Measurements from ENCODE around the gene TBC1D22A.

The TBC1D22A gene

GRCh38 chr22:46992121-46992731 lies 229.8 kb downstream of the TBC1D22A start:
- DNase-seq = no peak
- H3K27ac ChIP-seq = no peak overlapping the region
- H3K4me1 ChIP-seq = peaks cover 0 to 4% (median 0%) of the 10 kb centered on the region in 4 donors
- peaks cover 4 to 28% (median 8%) of the 10 kb centered on the region in 3 donors for H3K36me3 ChIP-seq
- H3K9me3 ChIP-seq = no peaks in the 10 kb centered on the region
- TF ChIP-seq CTCF (IDR thresholded peaks at IDR 0.05) = no peak
- no peaks in the 10 kb centered on the region for H3K27me3 ChIP-seq
- H3K4me3 ChIP-seq = no peak overlapping the region
- intact Hi-C loops (cut with DNase I; ENCODE audit: low total_unique reads) = no loop called here

- H3K9me3 ChIP-seq = no peaks in the 10 kb centered on the region
- no peak overlapping the region for H3K27ac ChIP-seq
- intact Hi-C loops (cut with DNase I; ENCODE audit: low total_unique reads) = no loop called here
- peaks cover 4 to 38% (median 19%) of the 10 kb centered on the region in 3 donors for H3K36me3 ChIP-seq
- no peak for DNase-seq
- no peak overlapping the region for H3K4me3 ChIP-seq
- no peaks in the 10 kb centered on the region for H3K27me3 ChIP-seq
- no peak for TF ChIP-seq CTCF (IDR thresholded peaks at IDR 0.05)
- H3K4me1 ChIP-seq = peaks cover 0 to 4% (median 0%) of the 10 kb centered on the region in 4 donors
Measured at GRCh38 chr22:46993633-46994032, 231.2 kb downstream of the TBC1D22A start.

- Histone ChIP-seq H3K27me3 (no peaks in the 10 kb centered on the region), H3K4me3 (no peak overlapping the region), H3K4me1 (peaks cover 0 to 4% (median 0%) of the 10 kb centered on the region in 4 donors), H3K36me3 (peaks cover 4 to 44% (median 21%) of the 10 kb centered on the region in 3 donors), H3K9me3 (no peaks in the 10 kb centered on the region), H3K27ac (no peak overlapping the region)
- TF ChIP-seq CTCF (IDR thresholded peaks at IDR 0.05) = no peak
- no peak for DNase-seq
- intact Hi-C loops (cut with DNase I; ENCODE audit: low total_unique reads) = no loop called here
Measured at GRCh38 chr22:46994265-46994664, 231.8 kb downstream of the TBC1D22A start.

- no peak for TF ChIP-seq CTCF (IDR thresholded peaks at IDR 0.05)
- no peak for DNase-seq
- Histone ChIP-seq H3K27ac (no peak overlapping the region), H3K4me3 (no peak overlapping the region), H3K36me3 (peaks cover 4 to 44% (median 21%) of the 10 kb centered on the region in 3 donors), H3K4me1 (peaks cover 0 to 4% (median 0%) of the 10 kb centered on the region in 4 donors), H3K9me3 (no peaks in the 10 kb centered on the region), H3K27me3 (no peaks in the 10 kb centered on the region)
- intact Hi-C loops (cut with DNase I; ENCODE audit: low total_unique reads) = no loop called here
Measured at GRCh38 chr22:46994983-46995382, 232.5 kb downstream of the TBC1D22A start.

- intact Hi-C loops (cut with DNase I; ENCODE audit: low total_unique reads) = no loop called here
- Histone ChIP-seq H3K27ac (no peak overlapping the region), H3K9me3 (no peaks in the 10 kb centered on the region), H3K27me3 (no peaks in the 10 kb centered on the region), H3K4me1 (peaks cover 0 to 4% (median 0%) of the 10 kb centered on the region in 4 donors), H3K36me3 (peaks cover 4 to 40% (median 16%) of the 10 kb centered on the region in 3 donors), H3K4me3 (no peak overlapping the region)
- no peak for DNase-seq
- TF ChIP-seq CTCF (IDR thresholded peaks at IDR 0.05) = no peak
Measured at GRCh38 chr22:46995501-46996360, 233.3 kb downstream of the TBC1D22A start.
